WTC11 (cell line): ENCODE measurements around the gene UBR4. TPM values are rescaled to one million over a fixed set of nuclear protein-coding genes. Genes with fewer than 3 reads are reported as not detected.

ENCODE experiments used
- ATAC-seq: fragments of 200-7000 bp; cut with Tn5 transposase; 2 replicates; pipeline ENCODE4 v1.10.0; 2021; ENCODE audit warnings: mild to moderate bottlenecking, moderate library complexity
- CTCF ChIA-PET: fragments of 300-600 bp; sonication (Branson Sonifier 250); formaldehyde crosslinking; loops from one replicate; lab custom pipeline; 2021; ENCODE audit warnings: antibody characterized with exemption; lab: Charles Lee
- POLR2A ChIA-PET: fragments of 350-600 bp; sonication (Branson Sonifier 250); formaldehyde crosslinking; loops from one replicate; lab custom pipeline; 2021; ENCODE audit warnings: antibody characterized with exemption; lab: Charles Lee
- DNase-seq: peaks from one replicate; pipeline ENCODE4 v3.0.0; 2021; ENCODE audit warnings: low spot score
- H3K27ac Mint-ChIP-seq: 2 replicates; pipeline ENCODE4 v1.8.0; 2021; ENCODE audit warnings: mixed read lengths
- H3K27me3 Mint-ChIP-seq: 2 replicates; pipeline ENCODE4 v1.8.0; 2021; ENCODE audit warnings: low read depth, mild to moderate bottlenecking, moderate library complexity, mixed read lengths
- H3K36me3 Mint-ChIP-seq: 2 replicates; pipeline ENCODE4 v1.8.0; 2021; ENCODE audit warnings: mixed read lengths
- H3K4me1 Mint-ChIP-seq: 2 replicates; pipeline ENCODE4 v1.8.0; 2022; ENCODE audit warnings: mixed read lengths
- H3K4me3 Mint-ChIP-seq: 2 replicates; pipeline ENCODE4 v1.8.0; 2021; ENCODE audit warnings: mild to moderate bottlenecking, moderate library complexity, mixed read lengths
- H3K9me3 Mint-ChIP-seq: 2 replicates; pipeline ENCODE4 v1.8.0; 2021; ENCODE audit warnings: mixed read lengths
- CBFB ChIP-seq: sonication (generic); formaldehyde crosslinking; IDR thresholded peaks from 2 replicates; pipeline ENCODE4 v1.8.1; 2022; ENCODE audit warnings: mild to moderate bottlenecking, low read depth, missing genetic modification reagents
- ETV6 ChIP-seq: sonication (generic); formaldehyde crosslinking; IDR thresholded peaks from 2 replicates; pipeline ENCODE4 v1.8.1; 2022; ENCODE audit warnings: mild to moderate bottlenecking, missing genetic modification reagents
- GABPB1 ChIP-seq: sonication (generic); formaldehyde crosslinking; IDR thresholded peaks from 2 replicates; pipeline ENCODE4 v1.8.1; 2023; ENCODE audit warnings: mild to moderate bottlenecking, missing genetic modification reagents
- KAT7 ChIP-seq: sonication (generic); formaldehyde crosslinking; IDR thresholded peaks from 2 replicates; pipeline ENCODE4 v1.8.1; 2023; ENCODE audit warnings: missing genetic modification reagents, mild to moderate bottlenecking, borderline replicate concordance
- OVOL2 ChIP-seq: fragments of 250-450 bp; sonication (Bioruptor Pico); IDR thresholded peaks from 2 replicates; pipeline ENCODE4 v1.9.0; 2021; ENCODE audit warnings: mild to moderate bottlenecking, borderline replicate concordance
- SOX15 ChIP-seq: fragments of 250-450 bp; sonication (Bioruptor Pico); IDR thresholded peaks from 2 replicates; pipeline ENCODE4 v1.9.0; 2021; ENCODE audit warnings: mild to moderate bottlenecking
- TEAD1 ChIP-seq: sonication (generic); formaldehyde crosslinking; IDR thresholded peaks from 2 replicates; pipeline ENCODE4 v1.8.0; 2022; ENCODE audit warnings: mild to moderate bottlenecking, missing genetic modification reagents
- ZNF121 ChIP-seq: sonication (generic); formaldehyde crosslinking; IDR thresholded peaks from 2 replicates; pipeline ENCODE4 v1.8.0; 2023; ENCODE audit warnings: missing genetic modification reagents
- ZNF396 ChIP-seq: fragments of 250-450 bp; sonication (Bioruptor Pico); IDR thresholded peaks from 2 replicates; pipeline ENCODE4 v1.8.0; 2021; ENCODE audit warnings: mild to moderate bottlenecking, moderate library complexity, borderline replicate concordance
- total RNA-seq: library from RNA; stranded (reverse); gene quantifications from 3 replicates; pipeline ENCODE4 v1.2.3, GENCODE V29; 2021
- TF ChIP-seq, protein P1 (sequence below): fragments of 250-450 bp; sonication (Bioruptor Pico); IDR thresholded peaks from 2 replicates; pipeline ENCODE4 v1.9.0; 2021; ENCODE audit warnings: mild to moderate bottlenecking
- TF ChIP-seq, protein P2 (sequence below): sonication (generic); formaldehyde crosslinking; conservative IDR thresholded peaks from 2 replicates; pipeline ENCODE4 v1.8.1; 2023; ENCODE audit warnings: mild to moderate bottlenecking, low read depth, missing genetic modification reagents, moderate library complexity
- TF ChIP-seq, protein P3 (sequence below): sonication (generic); formaldehyde crosslinking; IDR thresholded peaks from 2 replicates; pipeline ENCODE4 v1.8.0; 2022; ENCODE audit warnings: mild to moderate bottlenecking, missing genetic modification reagents
- TF ChIP-seq, protein P4 (sequence below): sonication (generic); formaldehyde crosslinking; IDR thresholded peaks from 2 replicates; pipeline ENCODE4 v1.8.1; 2022; ENCODE audit warnings: mild to moderate bottlenecking, missing genetic modification reagents, moderate library complexity, borderline replicate concordance
- TF ChIP-seq, protein P5 (sequence below): fragments of 250-450 bp; sonication (Bioruptor Pico); IDR thresholded peaks from 2 replicates; pipeline ENCODE4 v1.9.0; 2021; ENCODE audit warnings: mild to moderate bottlenecking
- TF ChIP-seq, protein P6 (sequence below): sonication (generic); formaldehyde crosslinking; conservative IDR thresholded peaks from 2 replicates; pipeline ENCODE4 v1.8.1; 2022; ENCODE audit warnings: mild to moderate bottlenecking, missing genetic modification reagents
- TF ChIP-seq, protein P7 (sequence below): sonication (generic); formaldehyde crosslinking; IDR thresholded peaks from 2 replicates; pipeline ENCODE4 v1.8.1; 2022; ENCODE audit warnings: missing genetic modification reagents, borderline replicate concordance
- TF ChIP-seq, protein P8 (sequence below): sonication (generic); formaldehyde crosslinking; IDR thresholded peaks from 2 replicates; pipeline ENCODE4 v1.8.1; 2023; ENCODE audit warnings: mild to moderate bottlenecking, missing genetic modification reagents, borderline replicate concordance
- TF ChIP-seq, protein P9 (sequence below): sonication (generic); formaldehyde crosslinking; IDR thresholded peaks from 2 replicates; pipeline ENCODE4 v1.8.1; 2023; ENCODE audit warnings: mild to moderate bottlenecking, missing genetic modification reagents, moderate library complexity

UBR4 gene
- total RNA-seq, 1 experiment from 2014 or later = 179 TPM

DNA sequence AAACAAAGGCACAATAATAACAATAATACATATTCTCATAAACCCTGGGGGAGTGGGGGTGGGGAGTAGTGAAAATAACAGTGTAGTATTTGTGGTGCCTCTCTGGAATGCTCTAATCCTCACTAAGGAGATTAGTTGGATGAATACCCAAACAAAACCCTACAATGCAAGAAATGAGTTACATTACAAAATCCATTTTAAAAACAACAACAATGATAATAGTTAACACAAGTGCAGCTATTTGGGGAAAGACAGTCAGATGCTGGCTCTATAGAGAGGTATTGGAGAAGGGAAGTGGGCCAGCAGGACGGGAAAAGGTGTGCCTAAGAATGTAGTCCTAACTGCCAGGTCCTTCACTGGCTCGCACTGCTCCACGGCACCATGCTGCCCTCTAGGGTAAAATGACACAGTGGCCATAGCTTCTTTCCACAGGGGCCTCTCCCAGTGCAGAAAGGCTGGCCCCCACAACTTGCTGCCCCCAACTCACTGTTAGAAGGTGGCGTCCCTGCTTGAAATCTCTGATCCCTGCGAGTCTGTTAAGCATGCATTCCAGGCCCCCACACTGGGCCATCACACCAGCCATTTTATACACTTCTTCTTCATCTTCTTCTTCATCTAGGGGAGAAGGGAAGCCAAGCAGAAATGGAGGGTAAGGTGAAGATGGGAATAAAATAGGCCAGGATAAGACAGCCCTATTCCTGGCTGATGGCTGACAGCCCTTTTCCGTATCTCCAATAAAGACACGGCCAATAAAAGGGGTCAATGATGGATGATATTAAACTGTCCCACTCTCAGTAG is 113.8 kb downstream of the UBR4 start (continued):
- TF ChIP-seq, protein P1, sequence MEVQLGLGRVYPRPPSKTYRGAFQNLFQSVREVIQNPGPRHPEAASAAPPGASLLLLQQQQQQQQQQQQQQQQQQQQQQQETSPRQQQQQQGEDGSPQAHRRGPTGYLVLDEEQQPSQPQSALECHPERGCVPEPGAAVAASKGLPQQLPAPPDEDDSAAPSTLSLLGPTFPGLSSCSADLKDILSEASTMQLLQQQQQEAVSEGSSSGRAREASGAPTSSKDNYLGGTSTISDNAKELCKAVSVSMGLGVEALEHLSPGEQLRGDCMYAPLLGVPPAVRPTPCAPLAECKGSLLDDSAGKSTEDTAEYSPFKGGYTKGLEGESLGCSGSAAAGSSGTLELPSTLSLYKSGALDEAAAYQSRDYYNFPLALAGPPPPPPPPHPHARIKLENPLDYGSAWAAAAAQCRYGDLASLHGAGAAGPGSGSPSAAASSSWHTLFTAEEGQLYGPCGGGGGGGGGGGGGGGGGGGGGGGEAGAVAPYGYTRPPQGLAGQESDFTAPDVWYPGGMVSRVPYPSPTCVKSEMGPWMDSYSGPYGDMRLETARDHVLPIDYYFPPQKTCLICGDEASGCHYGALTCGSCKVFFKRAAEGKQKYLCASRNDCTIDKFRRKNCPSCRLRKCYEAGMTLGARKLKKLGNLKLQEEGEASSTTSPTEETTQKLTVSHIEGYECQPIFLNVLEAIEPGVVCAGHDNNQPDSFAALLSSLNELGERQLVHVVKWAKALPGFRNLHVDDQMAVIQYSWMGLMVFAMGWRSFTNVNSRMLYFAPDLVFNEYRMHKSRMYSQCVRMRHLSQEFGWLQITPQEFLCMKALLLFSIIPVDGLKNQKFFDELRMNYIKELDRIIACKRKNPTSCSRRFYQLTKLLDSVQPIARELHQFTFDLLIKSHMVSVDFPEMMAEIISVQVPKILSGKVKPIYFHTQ (CRISPR knock-in tag) = no peak
- TF ChIP-seq SOX15 (CRISPR knock-in tag) (no peak), ZNF121 (no peak)
- TF ChIP-seq, protein P2, sequence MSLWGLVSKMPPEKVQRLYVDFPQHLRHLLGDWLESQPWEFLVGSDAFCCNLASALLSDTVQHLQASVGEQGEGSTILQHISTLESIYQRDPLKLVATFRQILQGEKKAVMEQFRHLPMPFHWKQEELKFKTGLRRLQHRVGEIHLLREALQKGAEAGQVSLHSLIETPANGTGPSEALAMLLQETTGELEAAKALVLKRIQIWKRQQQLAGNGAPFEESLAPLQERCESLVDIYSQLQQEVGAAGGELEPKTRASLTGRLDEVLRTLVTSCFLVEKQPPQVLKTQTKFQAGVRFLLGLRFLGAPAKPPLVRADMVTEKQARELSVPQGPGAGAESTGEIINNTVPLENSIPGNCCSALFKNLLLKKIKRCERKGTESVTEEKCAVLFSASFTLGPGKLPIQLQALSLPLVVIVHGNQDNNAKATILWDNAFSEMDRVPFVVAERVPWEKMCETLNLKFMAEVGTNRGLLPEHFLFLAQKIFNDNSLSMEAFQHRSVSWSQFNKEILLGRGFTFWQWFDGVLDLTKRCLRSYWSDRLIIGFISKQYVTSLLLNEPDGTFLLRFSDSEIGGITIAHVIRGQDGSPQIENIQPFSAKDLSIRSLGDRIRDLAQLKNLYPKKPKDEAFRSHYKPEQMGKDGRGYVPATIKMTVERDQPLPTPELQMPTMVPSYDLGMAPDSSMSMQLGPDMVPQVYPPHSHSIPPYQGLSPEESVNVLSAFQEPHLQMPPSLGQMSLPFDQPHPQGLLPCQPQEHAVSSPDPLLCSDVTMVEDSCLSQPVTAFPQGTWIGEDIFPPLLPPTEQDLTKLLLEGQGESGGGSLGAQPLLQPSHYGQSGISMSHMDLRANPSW (CRISPR knock-in tag) = no peak
- TF ChIP-seq, protein P3, sequence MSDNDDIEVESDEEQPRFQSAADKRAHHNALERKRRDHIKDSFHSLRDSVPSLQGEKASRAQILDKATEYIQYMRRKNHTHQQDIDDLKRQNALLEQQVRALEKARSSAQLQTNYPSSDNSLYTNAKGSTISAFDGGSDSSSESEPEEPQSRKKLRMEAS = no peak
- TF ChIP-seq, protein P4, sequence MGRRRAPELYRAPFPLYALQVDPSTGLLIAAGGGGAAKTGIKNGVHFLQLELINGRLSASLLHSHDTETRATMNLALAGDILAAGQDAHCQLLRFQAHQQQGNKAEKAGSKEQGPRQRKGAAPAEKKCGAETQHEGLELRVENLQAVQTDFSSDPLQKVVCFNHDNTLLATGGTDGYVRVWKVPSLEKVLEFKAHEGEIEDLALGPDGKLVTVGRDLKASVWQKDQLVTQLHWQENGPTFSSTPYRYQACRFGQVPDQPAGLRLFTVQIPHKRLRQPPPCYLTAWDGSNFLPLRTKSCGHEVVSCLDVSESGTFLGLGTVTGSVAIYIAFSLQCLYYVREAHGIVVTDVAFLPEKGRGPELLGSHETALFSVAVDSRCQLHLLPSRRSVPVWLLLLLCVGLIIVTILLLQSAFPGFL = no peak
- TF ChIP-seq, protein P5, sequence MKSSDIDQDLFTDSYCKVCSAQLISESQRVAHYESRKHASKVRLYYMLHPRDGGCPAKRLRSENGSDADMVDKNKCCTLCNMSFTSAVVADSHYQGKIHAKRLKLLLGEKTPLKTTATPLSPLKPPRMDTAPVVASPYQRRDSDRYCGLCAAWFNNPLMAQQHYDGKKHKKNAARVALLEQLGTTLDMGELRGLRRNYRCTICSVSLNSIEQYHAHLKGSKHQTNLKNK (CRISPR knock-in tag) = no peak
- TF ChIP-seq, protein P6, sequence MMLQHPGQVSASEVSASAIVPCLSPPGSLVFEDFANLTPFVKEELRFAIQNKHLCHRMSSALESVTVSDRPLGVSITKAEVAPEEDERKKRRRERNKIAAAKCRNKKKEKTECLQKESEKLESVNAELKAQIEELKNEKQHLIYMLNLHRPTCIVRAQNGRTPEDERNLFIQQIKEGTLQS (CRISPR knock-in tag) = no peak

DNA sequence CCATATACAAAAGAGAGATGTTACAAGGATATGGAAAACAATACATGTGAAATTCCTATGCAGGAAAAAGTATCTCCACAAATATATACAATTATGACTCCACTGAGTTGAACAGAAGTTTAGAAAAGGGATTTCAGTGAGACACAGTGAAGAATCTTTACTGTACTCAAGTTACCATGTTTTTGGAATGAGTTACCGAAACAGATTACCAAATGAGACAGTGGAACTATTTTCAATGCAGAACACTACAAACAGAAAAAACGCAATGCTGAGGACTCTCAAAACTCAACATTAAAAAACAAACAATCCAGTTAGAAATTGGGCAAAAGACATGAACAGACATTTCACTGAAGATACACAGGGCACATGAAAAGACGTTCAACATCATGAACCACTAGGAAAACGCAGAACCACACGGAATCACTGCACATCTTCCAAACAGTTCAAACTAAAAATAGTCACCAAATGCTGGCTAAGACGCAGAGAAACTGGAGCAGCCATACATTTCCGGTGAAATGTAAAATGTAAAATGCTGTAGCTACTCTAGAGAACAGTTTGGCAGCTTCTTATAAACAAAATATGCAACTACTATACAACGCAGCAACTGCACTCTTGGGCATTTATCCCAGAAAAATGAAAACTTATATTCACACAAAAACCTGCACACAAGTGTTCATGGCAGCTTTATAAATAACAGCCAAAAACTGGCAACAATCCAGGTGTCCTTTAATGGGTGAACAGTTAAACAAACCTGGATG is 118.7 kb downstream of the UBR4 start:
- Mint-ChIP-seq H3K9me3 (no peaks in the 10 kb centered on the region), H3K4me1 (no peaks in the 10 kb centered on the region), H3K4me3 (no peak overlapping the region), H3K27ac (no peak overlapping the region), H3K36me3 (peaks cover 93% of the 10 kb centered on the region), H3K27me3 (no peaks in the 10 kb centered on the region)
- ChIA-PET CTCF (no interaction called here), POLR2A (no interaction called here)
- ATAC-seq (no peak), DNase-seq (no peak)
- TF ChIP-seq ETV6 (CRISPR knock-in tag) = no peak
- TF ChIP-seq TEAD1 = no peak
- TF ChIP-seq KAT7 = no peak
- TF ChIP-seq, protein P7, sequence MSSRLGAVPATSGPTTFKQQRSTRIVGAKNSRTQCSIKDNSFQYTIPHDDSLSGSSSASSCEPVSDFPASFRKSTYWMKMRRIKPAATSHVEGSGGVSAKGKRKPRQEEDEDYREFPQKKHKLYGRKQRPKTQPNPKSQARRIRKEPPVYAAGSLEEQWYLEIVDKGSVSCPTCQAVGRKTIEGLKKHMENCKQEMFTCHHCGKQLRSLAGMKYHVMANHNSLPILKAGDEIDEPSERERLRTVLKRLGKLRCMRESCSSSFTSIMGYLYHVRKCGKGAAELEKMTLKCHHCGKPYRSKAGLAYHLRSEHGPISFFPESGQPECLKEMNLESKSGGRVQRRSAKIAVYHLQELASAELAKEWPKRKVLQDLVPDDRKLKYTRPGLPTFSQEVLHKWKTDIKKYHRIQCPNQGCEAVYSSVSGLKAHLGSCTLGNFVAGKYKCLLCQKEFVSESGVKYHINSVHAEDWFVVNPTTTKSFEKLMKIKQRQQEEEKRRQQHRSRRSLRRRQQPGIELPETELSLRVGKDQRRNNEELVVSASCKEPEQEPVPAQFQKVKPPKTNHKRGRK (CRISPR knock-in tag) = no peak
- TF ChIP-seq CBFB (CRISPR knock-in tag) = no peak
- no peak for TF ChIP-seq ZNF396
- TF ChIP-seq, protein P8, sequence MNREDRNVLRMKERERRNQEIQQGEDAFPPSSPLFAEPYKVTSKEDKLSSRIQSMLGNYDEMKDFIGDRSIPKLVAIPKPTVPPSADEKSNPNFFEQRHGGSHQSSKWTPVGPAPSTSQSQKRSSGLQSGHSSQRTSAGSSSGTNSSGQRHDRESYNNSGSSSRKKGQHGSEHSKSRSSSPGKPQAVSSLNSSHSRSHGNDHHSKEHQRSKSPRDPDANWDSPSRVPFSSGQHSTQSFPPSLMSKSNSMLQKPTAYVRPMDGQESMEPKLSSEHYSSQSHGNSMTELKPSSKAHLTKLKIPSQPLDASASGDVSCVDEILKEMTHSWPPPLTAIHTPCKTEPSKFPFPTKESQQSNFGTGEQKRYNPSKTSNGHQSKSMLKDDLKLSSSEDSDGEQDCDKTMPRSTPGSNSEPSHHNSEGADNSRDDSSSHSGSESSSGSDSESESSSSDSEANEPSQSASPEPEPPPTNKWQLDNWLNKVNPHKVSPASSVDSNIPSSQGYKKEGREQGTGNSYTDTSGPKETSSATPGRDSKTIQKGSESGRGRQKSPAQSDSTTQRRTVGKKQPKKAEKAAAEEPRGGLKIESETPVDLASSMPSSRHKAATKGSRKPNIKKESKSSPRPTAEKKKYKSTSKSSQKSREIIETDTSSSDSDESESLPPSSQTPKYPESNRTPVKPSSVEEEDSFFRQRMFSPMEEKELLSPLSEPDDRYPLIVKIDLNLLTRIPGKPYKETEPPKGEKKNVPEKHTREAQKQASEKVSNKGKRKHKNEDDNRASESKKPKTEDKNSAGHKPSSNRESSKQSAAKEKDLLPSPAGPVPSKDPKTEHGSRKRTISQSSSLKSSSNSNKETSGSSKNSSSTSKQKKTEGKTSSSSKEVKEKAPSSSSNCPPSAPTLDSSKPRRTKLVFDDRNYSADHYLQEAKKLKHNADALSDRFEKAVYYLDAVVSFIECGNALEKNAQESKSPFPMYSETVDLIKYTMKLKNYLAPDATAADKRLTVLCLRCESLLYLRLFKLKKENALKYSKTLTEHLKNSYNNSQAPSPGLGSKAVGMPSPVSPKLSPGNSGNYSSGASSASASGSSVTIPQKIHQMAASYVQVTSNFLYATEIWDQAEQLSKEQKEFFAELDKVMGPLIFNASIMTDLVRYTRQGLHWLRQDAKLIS = no peak
- TF ChIP-seq GABPB1 (CRISPR knock-in tag) = no peak
- TF ChIP-seq, protein P9, sequence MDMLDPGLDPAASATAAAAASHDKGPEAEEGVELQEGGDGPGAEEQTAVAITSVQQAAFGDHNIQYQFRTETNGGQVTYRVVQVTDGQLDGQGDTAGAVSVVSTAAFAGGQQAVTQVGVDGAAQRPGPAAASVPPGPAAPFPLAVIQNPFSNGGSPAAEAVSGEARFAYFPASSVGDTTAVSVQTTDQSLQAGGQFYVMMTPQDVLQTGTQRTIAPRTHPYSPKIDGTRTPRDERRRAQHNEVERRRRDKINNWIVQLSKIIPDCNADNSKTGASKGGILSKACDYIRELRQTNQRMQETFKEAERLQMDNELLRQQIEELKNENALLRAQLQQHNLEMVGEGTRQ (CRISPR knock-in tag) = no peak
- no peak for TF ChIP-seq OVOL2 (CRISPR knock-in tag)
